ENCODE data around the gene RGL2.

- TF ChIP-seq EZH2phosphoT487 (IDR thresholded peaks at IDR 0.05; ENCODE audit: insufficient read depth, low read depth) (no peak), EZH2 (IDR thresholded peaks at IDR 0.05; ENCODE audit: insufficient read depth, poor library complexity, severe bottlenecking) (no peak)
Measured at GRCh38 chr6:33317669-33318425, 19.1 kb upstream of the RGL2 start, which contains the start of gene ZBTB22.
